Measurements from ENCODE around the gene SLC26A6.

The SLC26A6 gene

DNA sequence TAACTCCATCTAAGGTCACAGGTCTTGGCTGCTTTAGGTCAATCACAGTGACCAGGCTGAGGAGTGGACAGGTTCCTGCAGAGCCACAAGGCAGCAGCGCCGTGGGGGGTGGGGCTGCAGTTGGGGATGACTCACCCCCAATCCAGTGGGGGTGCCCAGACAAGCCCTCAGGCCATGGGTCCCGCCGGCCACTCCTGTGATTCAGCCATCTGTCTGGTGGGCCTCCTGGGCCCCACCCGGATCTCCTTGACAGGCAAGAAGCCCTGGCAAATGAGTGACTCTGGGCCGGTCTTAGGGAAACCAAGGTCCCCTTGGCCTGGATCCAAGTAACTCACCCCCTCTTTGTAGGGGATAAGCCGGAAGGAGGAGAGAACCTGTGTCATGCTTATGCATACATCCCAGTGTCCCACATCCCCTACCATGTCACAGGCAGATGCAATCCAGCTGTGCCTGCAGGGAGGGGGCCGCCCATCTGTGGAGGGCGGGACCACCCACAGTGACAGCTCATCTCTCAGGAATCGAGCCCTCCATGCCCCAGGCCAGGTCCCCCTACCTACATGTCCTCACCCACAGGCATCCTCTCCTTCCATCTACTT lies 39.6 kb downstream of the SLC26A6 start:
- peak; percentile 90 for DNase-seq (ENCODE audit: low read depth)
- peak overlapping the region; percentile 47 for H3K4me3 ChIP-seq (ENCODE audit: control insufficient read depth, low read depth, low read length)
- TF ChIP-seq, protein P1, sequence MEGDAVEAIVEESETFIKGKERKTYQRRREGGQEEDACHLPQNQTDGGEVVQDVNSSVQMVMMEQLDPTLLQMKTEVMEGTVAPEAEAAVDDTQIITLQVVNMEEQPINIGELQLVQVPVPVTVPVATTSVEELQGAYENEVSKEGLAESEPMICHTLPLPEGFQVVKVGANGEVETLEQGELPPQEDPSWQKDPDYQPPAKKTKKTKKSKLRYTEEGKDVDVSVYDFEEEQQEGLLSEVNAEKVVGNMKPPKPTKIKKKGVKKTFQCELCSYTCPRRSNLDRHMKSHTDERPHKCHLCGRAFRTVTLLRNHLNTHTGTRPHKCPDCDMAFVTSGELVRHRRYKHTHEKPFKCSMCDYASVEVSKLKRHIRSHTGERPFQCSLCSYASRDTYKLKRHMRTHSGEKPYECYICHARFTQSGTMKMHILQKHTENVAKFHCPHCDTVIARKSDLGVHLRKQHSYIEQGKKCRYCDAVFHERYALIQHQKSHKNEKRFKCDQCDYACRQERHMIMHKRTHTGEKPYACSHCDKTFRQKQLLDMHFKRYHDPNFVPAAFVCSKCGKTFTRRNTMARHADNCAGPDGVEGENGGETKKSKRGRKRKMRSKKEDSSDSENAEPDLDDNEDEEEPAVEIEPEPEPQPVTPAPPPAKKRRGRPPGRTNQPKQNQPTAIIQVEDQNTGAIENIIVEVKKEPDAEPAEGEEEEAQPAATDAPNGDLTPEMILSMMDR (conservative IDR thresholded peaks at IDR 0.05; ENCODE audit: control insufficient read depth, insufficient read depth, low read depth, low read length), result no peak

DNA sequence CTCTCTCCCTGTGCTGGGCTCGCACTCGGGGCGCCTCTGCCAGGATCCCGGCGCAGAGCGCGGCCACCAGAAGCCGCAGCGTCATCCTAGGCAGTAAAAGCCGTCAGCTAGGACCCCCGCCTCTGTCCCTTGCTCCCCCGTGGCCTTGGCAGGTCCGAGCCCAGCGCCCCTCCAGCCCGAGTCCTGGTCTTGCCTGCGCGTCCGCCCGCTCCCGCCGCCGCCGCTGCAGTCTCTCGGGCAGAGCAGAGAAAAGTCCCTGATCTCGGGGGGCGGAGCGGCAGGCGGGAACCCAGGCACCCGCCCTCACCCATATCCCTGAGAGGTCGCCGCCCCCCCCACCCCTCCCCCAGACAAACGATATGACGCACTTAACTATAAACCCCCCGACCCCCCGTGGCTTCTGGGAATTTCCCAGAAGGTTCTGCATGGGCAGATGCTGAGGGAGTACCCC lies 40.2 kb downstream of the SLC26A6 start, which contains the start of gene COL7A1:
Gene COL7A1 (minus strand): TSS at position 255 of the 451 bp plus-strand sequence. CDS start 170 bp downstream, at position 85.
- TF ChIP-seq, protein P1 (conservative IDR thresholded peaks at IDR 0.05; ENCODE audit: control insufficient read depth, insufficient read depth, low read depth, low read length), result no peak
- no peak for DNase-seq (ENCODE audit: low read depth)
- peak within 1 kb of the TSS; percentile 47 for H3K4me3 ChIP-seq (ENCODE audit: control insufficient read depth, low read depth, low read length)

DNA sequence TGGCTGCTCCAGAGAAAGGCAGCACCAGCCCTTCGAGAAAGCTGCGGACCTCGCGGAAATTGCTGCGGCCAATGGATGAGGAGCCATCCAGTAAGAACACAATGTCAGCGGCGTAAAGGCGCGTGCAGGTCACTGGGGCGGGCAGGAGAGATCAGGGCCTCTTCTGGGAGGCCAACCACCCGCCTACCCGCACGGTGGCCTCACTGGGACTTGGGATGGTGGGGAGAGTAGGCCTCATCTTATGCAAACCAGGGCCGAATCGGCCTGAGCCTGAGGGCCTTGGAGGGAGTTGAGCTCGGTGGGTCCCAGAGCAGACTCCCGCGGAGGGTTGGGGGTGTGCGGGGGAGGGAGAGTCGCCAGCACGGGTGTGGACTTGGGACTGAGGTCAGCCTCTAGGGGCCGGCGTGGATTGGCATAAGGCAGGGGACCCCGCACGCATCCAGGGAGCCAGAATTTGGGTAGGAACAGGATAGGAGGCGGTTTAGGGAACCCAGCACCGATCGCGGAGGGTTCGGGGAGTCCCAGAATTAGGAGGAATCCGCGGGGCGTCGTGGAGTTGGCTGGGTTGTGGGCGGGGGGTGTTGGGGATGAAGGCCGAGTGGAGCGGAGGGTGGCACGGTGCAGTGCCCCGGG lies 40.7 kb downstream of the SLC26A6 start:
- TF ChIP-seq, protein P1 (conservative IDR thresholded peaks at IDR 0.05; ENCODE audit: control insufficient read depth, insufficient read depth, low read depth, low read length), result no peak
- peak; percentile 20 for DNase-seq (ENCODE audit: low read depth)
- H3K4me3 ChIP-seq (ENCODE audit: control insufficient read depth, low read depth, low read length), result peak overlapping the region; percentile 47

DNA sequence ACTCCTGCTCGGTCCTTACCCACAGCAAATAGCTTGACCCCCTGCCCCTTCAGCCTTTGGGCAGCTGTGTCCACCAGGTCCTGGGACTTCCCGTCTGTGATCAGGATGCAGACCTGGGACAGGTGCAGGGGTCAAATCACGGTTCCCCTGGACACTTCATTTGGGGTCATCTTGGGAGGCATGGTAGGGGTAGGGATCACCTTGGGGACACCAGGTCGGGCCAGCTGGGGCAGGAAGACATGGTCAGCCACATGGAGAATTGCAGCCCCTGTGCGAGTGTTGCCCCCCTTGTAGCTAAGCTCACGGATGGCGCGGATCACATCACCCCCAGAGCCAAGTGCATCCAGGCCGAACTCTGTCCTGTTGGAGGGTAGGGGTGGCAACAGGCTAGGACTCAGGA lies 41.9 kb downstream of the SLC26A6 start:
- TF ChIP-seq, protein P1 (conservative IDR thresholded peaks at IDR 0.05; ENCODE audit: control insufficient read depth, insufficient read depth, low read depth, low read length), result no peak
- no peak for DNase-seq (ENCODE audit: low read depth)
- no peak overlapping the region for H3K4me3 ChIP-seq (ENCODE audit: control insufficient read depth, low read depth, low read length)

DNA sequence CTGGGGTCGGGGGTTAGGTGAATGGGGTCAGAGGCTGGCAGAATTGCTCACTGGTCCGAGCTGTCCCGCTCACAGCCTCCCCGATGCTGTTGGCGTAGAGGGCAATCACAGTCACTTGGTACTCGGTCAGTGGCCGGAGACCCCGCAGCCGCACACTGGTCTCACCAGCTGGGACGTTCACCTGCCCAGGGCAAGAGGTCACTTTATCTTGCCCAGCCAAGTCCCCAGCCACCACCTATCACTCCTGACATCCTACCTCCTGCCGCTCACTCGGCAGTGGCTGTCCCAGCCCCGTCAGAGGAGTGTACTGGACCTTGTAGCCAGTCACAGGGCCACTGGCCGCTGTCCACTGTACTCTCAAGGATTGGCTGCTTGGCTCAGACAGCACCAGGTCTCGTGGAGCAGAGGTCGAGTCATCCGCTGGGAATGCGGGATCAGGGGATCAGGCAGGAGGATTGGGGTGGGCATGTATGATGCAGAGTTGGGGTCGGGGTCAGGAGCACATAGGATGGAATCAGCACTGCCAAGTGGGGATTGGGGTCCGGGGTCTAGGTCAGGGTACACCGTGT lies 42.7 kb downstream of the SLC26A6 start:
- TF ChIP-seq, protein P1 (conservative IDR thresholded peaks at IDR 0.05; ENCODE audit: control insufficient read depth, insufficient read depth, low read depth, low read length), result no peak
- no peak overlapping the region for H3K4me3 ChIP-seq (ENCODE audit: control insufficient read depth, low read depth, low read length)
- DNase-seq (ENCODE audit: low read depth), result peak; percentile 23

DNA sequence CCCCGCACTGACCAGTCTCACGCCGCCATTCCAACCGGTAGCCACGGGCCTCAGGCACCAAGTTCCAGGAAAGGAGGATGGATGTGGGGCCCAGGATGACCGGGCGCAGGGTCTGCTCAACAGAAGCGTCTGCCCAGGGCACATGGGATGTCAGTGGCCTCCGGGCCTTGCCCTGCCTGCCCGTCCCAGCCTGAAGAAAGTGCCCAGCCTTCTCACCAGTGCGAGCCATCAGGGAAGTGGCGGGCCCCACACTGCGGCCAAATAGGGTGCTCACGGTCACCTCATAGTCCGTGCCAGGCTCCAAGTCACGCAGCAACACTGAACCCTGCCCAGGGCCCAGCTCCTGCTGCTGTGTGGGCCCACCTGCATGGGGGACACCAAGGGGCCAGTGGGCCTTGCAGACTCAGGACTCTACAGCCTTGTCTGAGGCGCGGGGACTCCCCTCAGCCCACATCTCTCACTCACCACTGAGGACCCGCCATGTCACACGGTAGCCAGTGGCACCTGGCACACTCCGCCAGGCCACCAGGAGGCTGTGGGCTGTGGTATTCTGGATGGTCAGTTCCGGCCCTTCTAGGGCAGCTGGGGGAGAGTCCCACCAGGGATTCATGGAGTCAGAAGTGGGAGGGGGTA lies 43.3 kb downstream of the SLC26A6 start:
- no peak for DNase-seq (ENCODE audit: low read depth)
- H3K4me3 ChIP-seq (ENCODE audit: control insufficient read depth, low read depth, low read length), result no peak overlapping the region
- TF ChIP-seq, protein P1 (conservative IDR thresholded peaks at IDR 0.05; ENCODE audit: control insufficient read depth, insufficient read depth, low read depth, low read length), result no peak

Data from fibroblast of mammary gland (primary cell).